Epidermal melanocyte (primary cell): ENCODE measurements around the gene OAF.
A peak's percentile ranks its signal among the peaks of the same experiment; 100 is the strongest.
"Not testable (repeated sequence)": the region's sequence is repeated elsewhere in the genome, so short reads cannot be mapped to it uniquely, and the experiment has no call there.

Source experiments
- DNase-seq: peaks from one replicate; pipeline ENCODE4 v3.0.0; 2011; ENCODE audit warnings: low spot score; ENCODE audit not compliant: insufficient read length

OAF gene

DNA sequence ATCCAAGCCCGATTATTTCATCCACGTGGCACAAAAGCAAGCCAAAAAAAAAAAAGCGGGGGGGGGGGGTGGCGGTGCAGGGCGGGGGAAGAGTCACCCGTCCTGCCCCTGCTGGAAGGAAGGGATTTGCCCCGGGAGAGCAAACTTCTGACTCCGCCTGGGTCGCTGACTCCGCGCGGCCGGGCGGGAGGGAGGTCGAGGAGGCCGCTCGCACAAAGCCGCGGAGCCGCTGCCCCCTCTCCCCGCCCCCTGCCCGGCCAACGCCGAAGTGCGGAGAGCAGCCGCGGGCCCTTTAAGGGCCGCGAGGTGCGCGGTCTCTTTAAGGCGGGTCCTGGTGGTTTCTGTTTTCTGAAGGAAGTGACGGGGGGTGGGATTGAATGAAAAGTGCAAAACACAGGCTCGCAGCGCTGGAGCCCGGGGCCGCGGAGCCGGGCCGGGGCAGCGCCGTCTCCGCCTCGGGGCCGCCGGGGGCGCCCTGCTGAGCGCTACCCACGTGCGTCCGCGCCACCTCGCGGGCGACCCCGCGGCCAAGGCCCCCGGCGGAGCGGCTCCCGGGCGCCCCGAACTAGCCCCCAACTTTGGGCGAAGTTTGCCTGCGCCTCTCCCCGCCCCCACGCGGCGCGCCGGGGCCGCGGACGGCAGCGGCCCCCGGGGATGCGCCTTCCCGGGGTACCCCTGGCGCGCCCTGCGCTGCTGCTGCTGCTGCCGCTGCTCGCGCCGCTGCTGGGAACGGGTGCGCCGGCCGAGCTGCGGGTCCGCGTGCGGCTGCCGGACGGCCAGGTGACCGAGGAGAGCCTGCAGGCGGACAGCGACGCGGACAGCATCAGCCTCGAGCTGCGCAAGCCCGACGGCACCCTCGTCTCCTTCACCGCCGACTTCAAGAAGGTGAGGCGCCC lies at the start of gene OAF:
Gene OAF (plus strand): TSS at position 407 of the 896 bp plus-strand sequence. CDS start 248 bp downstream, at position 655.
- DNase-seq: peak; percentile 90

DNA sequence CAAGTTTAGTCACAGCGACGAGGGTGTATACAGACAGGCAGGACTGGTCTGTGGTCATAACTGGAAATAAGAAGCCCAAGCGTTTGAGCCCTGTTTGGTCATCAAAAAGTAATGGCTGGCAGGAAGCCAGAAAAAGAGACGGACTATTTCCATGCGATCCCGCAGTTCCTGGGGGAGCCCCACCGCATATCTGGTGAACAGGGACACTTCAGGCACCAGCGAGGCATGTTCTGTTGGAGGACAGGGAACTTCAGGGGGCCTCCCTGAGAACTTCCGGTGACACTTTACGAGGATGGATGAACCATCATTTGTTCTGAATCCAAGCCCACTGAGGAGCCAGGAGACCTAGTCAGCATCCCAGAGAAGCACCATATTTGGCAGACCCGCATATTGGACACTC lies 43.2 kb upstream of the OAF start:
- DNase-seq: no peak

DNA sequence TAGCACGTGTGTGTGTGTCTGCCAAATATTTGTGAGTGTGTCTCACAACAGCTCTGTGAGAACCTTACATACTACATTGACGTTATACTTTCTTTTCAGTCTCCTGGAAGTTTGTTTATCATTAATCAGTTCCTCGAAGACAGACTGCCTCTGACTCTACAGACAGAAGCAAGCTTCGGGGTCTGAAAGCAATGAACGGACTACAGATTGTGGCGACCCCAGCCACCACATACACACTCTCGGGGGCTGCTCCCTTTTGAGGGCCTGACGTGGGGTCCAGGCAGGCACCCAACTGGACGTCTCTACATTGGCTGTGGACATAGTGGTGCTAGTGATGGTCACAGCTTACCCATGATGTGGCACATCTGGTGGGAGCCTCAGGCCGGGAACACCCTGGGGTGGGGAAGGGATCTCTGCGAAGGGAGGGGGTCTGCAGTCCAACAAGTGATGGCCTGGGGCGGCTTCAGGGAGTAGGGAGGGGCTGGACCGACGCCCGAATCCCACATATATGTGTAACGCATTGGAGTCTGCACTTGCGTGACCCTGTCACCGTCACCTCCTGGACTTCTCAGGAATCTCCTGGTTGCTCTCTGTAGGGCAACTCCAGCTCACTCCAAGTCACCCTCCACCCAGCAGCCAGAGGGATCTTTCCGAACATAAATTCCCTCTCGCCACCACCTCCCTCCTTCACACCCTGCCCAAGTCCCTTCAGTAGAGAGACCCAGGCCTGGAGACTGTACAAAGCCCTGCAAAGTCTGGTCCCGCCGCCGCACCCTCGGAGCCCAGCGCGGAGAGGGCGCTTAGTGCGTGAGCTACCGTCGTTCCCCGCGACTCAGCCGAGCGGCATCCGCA lies 42.5 kb upstream of the OAF start:
- DNase-seq: no peak

DNA sequence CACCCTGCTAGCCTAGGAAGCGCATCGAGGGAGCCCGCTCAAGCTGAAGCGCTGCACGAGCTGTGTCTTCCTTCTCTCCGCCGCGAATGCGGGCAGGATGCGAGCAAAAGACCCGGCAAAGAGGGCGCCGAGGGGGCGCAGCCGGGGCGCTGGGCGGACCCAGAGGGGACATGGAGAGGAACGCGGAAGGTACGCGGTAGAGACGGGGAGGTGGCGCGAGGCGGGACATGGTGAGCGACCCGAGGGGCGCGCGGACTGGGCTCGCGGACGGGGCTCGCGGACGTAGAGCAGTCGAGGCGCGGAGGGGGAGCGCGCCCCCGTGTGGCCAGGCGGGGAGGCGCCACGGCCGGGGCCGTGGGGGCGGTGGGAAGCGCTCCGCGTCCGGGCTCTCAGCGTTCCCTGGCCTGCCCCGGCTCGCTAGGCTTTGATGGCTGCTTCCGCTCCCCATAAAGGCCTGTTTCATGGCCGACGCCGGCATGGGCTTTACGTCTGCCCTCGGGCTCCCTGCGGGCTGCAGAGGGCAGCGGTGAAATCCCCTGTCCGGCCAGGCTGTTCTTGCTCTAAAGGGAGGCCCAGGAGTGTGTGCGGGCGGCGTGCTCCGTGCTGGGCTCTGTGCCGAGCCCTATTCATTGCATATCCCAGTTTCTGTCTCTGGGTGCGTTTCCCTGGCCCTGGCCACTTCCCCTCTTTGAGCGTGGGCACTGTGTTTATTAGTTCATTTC lies 41.7 kb upstream of the OAF start:
- no peak for DNase-seq

DNA sequence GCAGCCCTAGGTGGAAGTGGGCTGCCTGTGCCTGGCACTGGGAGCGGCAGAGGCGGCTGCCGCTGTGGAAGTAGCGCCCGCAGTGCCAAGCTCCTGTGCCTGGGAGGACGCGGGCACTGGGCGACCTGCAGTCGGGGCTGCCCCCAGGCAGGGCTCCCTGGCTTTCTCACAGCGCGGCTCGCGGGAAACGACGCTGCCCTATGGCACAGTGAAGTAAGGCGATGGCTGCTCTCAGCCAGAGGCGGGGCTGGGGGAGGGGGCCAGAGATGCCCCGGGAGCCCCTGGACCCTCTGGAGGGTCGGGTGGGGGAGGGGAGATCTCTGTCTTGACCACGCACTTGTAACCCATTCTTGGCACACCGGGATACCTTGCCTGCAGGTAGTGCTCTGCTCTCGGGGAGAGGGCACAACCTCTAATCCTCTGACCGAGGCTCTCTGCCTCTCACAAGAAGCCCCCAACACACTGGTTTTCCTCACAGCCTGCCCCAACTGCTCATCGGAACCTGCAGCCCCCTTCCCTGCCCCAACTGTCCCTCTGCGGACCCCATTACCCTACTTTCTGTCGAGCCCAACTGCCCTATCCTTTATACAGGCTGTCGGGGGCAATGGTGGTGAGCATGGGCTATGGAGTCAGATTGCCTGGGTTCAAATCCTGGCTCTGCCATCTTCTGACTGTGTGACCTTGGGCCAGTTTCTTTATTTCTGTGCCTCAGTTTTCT lies 40.7 kb upstream of the OAF start:
- no peak for DNase-seq

DNA sequence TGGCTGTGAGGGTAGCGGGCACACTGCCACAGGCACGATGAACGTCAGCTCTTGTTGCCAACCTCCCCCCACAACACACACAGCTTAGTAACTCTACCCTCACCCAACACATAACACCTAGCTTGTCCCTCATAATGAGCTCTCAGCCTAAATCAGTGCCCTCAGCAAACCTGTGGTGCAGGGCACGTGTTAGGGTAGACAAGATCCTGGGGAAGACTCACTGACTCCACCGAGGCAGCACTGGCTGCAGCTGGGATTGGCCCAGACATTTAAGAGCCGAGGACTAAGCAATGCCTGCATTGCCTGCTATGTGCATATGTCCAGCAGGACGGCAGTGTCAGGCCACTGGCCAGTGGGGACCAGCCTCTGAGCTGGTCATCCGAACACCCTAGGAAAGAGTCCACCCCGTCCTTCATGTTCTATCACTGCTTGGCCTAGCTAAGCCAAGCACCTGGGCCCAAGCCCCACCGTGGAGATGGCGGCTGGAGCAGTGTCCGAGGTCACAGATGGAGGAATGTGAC lies 40.0 kb upstream of the OAF start:
- no peak for DNase-seq

DNA sequence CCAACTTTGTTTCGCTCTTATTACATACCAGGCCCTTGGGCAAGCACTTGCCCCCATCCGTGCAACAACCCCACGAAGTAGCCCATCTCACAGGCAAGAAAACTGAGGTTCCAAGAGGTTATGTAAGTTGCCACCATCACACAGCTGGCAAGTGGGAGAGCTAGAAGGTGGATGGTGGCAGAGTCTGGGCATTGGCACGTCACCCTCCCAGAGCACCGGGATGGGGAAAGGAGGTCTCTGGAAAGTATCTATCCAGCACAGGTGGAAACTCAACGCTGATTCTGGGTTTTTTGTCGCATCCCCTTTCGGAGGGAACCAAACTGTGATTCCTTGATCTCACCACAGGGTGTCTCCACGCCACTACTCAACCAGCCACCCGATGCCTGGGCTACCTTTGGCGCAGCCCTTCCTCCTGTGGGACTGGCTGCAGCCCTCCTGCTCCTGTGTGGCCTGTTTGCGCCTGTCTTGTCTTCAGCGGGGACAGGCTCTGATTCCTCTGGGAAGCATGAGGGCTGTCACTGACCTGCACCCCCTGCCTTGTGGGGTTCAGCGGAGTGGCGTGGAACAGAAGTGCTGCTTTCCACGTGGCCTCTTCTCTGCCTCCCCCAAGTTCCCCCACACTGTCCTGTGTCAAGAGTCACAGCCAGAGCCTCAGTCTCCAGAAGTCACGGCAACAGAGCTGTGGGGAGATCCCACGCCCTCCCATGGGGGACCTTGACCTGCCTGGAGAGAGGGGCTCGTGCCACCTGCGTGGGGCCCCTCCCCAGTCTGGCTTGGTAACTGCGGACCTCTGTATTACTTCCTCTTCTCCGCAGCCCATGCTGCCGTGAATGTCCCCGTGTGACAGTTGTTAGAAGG lies 38.5 kb upstream of the OAF start:
- peak; percentile 75 for DNase-seq

DNA sequence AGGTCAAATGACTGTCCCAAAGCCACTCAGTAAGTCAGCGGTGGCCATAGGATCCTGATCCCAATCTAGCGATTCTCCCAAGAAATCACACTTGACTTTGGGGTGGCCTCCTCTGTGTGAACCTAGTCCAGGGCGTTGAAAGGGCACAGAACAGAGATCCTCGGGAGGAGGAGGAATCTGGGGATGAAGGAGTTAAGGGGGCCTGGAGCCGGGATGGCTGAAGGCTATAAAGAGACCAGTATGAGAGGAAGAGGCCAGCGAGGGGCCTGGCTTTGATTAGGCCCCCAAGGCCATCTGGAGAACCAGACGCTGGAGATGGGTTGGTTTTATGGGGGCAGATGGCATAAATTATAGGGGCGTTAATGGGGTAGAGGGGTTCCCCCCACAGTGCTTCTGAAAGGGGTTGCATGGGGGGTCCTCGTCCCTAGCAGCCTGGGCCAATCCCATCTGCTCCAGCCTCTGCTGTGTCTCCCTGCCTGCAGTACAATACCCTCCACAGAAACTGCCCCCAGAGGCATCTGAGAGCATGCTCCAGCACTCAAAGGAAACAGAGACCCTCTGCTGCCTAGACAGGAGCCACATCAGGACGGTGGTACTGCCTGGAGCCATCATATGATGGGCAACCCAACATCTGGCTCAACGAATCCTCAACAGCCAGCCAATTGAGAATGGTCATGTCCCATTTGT lies 37.7 kb upstream of the OAF start:
- no peak for DNase-seq

DNA sequence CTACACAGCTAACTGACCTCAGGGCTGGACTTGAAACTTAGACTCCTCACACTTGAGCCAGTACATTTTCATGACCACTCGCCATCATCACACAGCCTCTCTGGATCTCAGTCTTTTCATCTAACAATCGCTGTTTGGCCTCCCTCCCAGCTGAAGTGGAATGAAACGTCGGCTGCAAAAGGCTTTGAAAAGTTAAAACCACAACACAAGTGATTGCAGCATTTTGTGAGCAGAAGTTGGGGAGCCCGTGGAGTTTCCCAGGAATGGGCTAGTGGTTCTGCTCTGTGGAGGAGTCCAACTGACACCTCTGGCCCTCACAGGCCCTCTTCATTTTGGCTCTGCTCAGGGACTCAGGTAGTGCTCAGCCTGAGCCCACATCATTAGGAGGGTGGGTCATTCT lies 37.0 kb upstream of the OAF start:
- no peak for DNase-seq

DNA sequence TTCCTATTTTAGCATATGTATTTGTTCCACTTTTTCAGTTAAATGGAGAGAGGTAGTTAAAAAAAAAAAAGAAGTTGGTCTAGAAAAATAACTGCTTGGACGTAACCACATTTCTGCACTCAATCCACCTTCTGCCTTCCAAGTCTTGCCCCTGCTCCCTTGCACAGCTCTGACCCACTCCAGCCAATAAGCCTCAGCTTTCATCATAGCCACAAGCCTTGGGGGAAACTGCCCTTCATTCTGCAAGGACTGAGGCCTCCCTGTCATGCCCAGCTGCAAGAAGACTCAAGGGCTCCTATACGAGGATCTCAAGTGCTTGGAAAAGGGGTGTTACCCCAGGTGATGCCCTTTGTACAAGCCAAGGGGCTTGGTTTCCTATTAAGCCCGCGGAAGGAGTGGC lies 36.0 kb upstream of the OAF start:
- DNase-seq: no peak

DNA sequence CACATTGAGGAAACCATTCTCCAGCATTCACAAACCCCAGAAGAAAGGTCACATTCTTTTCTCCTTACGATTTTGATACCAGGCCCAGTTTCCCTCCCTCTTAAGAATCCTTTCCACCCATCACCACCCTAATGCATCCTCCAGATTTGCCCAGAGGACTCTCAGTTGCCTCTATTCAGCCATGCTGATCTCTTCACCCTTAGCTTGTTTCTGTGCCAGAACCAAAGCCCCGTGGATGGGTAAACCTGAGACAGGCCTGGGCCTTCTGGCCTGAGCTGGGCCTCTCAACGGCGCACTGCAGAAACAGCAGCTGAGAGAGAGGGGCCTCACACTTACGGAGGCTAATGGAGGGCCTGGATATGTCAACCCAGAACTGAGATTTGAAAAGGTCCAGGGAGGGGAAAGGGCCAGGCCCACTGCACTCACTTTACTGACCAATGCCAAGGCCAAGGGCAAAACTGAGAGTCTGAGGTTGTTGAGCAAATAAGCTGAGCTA lies 32.2 kb upstream of the OAF start:
- DNase-seq: no peak

DNA sequence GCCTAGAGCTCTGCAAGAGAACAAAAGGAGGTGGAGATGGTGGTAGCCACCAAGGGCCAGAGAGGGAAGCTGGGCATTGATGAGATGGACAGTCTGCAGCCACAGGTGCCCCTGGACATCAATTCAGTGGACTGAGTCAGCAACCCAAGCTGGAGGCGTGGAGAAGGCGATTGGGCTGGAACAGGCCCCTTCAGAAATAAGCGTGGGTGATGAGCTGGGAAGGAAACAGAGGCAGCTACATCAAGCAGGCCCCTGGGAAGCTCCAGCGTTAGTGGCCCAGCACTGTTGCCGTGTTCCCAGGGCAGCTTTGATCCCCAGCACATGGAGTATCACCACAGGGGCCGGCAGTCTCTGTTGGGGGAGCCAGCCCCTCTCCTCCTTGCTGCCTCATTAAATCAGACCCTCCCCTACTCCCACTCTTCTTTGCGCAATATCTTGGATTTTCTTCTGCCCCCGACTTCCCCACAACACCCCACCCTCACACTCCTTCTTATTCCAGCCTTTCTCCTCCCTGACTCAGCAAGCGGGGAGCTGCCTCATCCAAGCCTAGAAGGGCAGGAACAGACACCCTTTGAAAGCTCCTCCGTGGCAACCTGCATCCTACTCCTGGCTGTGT lies 31.7 kb upstream of the OAF start:
- no peak for DNase-seq

DNA sequence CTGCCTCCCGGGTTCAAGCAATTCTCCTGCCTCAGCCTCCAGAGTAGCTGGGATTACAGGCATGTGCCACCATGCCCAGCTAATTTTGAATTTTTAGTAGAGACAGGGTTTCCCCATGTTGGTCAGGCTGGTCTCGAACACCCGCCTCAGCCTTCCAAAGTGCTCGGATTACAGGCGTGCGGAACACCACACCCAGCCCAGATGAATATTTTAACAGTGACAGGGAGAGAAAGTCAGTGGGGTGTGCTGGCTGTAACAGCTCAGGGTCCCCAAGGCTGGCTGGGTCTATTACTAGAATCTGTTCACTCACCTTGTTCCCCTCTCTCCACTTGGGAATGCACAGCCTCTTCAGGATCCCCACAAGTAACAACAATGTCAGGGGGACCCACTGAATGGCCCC lies 30.8 kb upstream of the OAF start:
- not testable (repeated sequence) for DNase-seq

DNA sequence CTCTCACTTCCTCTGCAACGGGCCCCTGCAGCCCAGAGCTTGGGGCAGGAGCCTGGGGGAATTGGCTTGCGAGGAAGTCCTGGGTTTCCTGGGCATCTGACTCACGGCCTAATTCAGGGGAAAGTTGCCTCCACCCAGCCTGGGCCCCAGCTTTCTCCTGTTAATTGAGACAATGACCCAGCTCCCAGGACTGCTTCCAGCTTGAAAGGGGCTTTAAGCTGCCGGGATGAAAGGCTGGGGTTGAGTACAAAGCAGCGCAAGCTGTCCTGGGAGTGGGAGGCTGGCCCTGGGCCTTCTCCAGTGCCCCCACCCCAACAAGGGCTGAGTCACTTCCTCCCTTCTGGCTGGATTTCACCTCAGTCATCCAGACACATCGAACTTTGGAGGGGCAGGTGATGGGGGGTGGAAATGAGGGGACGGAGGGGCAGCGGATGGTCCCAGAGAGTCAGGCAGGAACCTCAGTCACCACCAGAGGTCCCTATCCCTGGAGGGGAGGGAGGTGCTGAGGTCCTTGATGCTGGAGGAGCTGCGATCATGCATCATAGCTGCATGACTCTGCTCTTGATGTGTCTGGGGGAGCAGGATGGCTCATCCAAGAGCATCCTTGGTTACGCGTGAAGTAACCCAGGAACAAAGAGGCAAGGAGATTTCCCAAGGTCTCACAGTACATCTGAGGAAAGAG lies 30.1 kb upstream of the OAF start:
- DNase-seq: no peak

DNA sequence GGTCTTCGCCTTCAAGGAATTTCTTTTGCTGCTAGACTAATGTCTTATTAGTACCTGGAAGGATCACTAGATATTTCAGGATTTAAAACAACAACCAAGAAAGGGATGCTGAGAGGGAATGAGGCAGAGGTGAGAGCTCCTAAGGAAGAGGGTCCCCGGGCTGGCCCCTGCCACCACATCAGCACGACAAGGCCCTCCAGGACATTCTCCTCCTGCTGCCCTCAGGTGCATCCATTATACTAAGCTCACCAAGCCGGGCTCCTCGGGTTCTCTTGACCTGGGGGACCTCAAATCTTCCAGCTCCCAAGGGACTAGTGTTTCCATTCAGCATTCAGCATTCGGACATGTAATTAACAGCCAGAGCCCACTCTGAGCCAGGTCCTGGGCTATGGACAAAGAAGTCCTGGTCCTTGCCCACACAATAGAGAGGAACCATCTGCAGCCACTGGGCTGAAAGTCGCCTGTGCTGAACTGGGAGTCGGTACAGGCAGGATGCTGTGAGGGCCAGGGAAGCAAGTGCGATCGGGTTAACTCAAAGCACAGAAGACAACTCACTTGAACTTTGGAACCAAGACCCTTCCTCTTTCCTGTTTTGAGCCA lies 29.4 kb upstream of the OAF start:
- no peak for DNase-seq

DNA sequence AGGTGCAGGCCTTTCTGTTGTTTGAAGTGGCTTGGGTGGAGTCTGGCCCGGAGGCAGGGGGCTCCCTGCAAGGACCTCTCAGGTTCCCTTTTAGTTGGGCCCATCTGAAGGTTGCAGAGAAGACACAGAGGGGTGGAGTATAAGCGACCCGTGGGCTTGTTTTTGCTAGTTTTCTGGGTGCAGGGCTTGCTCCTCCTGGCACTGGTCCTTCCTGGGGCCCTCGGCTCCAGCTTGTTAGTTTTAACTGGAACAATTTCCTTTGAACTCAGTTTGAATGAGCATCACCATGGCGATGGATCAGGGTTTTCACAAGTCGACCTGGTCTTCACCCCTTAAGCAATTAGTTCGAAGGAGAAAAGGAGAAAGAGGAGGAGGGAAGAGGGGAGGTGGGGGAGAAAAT lies 28.5 kb upstream of the OAF start:
- no peak for DNase-seq

DNA sequence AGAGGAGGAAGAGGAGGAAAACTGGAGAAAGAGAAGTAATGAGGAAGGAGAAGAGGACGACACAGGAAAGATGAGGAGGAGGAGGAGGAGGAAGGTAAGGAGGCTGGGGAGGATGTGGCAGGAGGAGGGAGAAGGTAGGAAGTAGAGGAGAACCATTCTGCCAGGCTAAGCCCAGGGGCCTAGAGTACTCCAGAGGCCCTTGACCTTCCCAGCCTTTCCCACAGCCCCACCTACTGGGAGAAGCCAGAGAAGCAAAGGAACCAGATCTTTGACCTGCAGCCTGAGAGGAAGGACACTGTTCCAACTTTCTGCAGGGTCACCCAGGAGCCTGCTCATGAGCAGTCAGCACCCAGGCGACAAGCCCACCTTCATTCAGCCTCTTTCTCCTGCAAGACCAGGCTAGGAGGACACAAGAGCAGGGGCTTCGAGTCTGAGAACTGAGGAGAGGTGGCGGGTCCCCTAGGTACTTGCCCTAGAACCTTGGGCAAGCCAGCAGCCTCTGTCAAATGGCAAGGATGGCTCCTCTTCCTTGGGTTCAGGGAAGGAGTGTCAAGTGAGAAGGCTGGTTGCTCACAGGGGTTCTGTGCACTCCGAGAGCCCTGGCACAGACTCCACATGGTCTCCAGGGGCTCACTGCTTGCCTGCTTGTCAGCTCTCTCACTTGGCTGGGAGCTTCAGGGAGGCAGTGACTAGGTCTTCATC lies 27.9 kb upstream of the OAF start:
- no peak for DNase-seq
